ENCODE data around the gene HOMEZ.
"Not testable (repeated sequence)": the region's sequence is repeated elsewhere in the genome, so short reads cannot be mapped to it uniquely, and the experiment has no call there.

Gene HOMEZ

GRCh38 chr14:23245282-23245681 lies 40.6 kb downstream of the HOMEZ start:
- H3K27me3 ChIP-seq (ENCODE audit: insufficient read depth, low read depth, severe bottlenecking) = no peaks in the 10 kb centered on the region
- TF ChIP-seq CTCF (IDR thresholded peaks at IDR 0.05; ENCODE audit: low read depth, low read length) = no peak
- no peak for DNase-seq

GRCh38 chr14:23243066-23243465 lies 42.9 kb downstream of the HOMEZ start:
- TF ChIP-seq CTCF (IDR thresholded peaks at IDR 0.05; ENCODE audit: low read depth, low read length) = no peak
- Histone ChIP-seq H3K27me3 (ENCODE audit: insufficient read depth, low read depth, severe bottlenecking) (no peaks in the 10 kb centered on the region), H3K9me3 (ENCODE audit: severe bottlenecking) (no peaks in the 10 kb centered on the region), H3K27ac (no peak overlapping the region), H3K4me3 (ENCODE audit: low read depth, low read length) (no peak overlapping the region), H3K36me3 (no peaks in the 10 kb centered on the region)
- DNase-seq = no peak

More at GRCh38 chr14:23245282-23245681, 40.6 kb downstream of the HOMEZ start:
- H3K9me3 ChIP-seq (ENCODE audit: severe bottlenecking) = no peaks in the 10 kb centered on the region
- H3K4me3 ChIP-seq (ENCODE audit: low read depth, low read length) = no peak overlapping the region
- H3K27ac ChIP-seq = no peak overlapping the region
- no peaks in the 10 kb centered on the region for H3K36me3 ChIP-seq

DNA sequence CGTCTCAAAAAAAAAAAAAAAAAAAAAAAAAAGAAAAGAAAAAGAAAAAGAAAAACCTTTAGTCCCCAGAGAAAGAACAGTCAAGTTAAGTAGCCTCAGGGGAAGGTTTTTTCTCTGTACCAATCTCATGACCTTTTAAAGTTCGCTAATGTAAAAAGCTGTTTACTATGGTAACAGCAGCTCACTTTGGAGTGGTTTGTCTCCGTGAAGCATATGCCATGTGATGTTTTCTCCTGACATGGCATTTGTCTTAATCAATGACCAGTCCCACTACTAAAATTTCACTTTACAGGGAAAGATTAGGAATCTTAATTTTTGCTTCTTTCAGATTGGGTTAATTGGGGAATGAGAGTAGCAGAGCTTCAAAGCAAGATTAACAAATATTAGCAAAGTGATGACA lies 43.9 kb downstream of the HOMEZ start:
- Histone ChIP-seq H3K9me3 (ENCODE audit: severe bottlenecking) (no peaks in the 10 kb centered on the region), H3K27ac (no peak overlapping the region), H3K27me3 (ENCODE audit: insufficient read depth, low read depth, severe bottlenecking) (no peaks in the 10 kb centered on the region), H3K4me3 (ENCODE audit: low read depth, low read length) (no peak overlapping the region), H3K36me3 (no peaks in the 10 kb centered on the region)
- TF ChIP-seq CTCF (IDR thresholded peaks at IDR 0.05; ENCODE audit: low read depth, low read length) = no peak
- DNase-seq = no peak

- not testable (repeated sequence) for DNase-seq; H3K9me3 ChIP-seq (ENCODE audit: severe bottlenecking); H3K36me3 ChIP-seq; H3K4me3 ChIP-seq (ENCODE audit: low read depth, low read length); H3K27me3 ChIP-seq (ENCODE audit: insufficient read depth, low read depth, severe bottlenecking); H3K27ac ChIP-seq
These were observed 44.7 kb downstream of the HOMEZ start for GRCh38 chr14:23241061-23241715.

DNA sequence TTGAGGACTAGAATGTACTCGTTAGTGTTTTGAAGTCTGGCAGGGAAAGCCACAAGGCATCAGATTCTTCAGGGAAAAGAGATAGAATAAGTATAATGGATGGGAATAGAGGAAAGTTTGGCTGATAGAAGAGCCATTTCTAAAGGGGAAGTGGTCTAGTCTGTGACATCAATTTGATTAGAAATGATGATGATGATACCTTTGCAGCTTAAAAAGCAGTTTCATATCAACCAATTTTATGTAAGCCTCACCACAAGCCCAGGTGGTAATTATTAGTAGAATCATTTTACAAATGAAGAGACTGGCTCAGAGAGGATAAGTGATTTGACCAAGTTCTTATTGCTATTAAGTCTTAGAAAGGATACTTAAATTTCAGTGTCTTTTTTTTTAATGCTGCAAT lies 45.3 kb downstream of the HOMEZ start:
- Histone ChIP-seq H3K9me3 (ENCODE audit: severe bottlenecking) (no peaks in the 10 kb centered on the region), H3K27me3 (ENCODE audit: insufficient read depth, low read depth, severe bottlenecking) (no peaks in the 10 kb centered on the region), H3K27ac (no peak overlapping the region), H3K4me3 (ENCODE audit: low read depth, low read length) (no peak overlapping the region), H3K36me3 (no peaks in the 10 kb centered on the region)
- no peak for DNase-seq
- no peak for TF ChIP-seq CTCF (IDR thresholded peaks at IDR 0.05; ENCODE audit: low read depth, low read length)

DNA sequence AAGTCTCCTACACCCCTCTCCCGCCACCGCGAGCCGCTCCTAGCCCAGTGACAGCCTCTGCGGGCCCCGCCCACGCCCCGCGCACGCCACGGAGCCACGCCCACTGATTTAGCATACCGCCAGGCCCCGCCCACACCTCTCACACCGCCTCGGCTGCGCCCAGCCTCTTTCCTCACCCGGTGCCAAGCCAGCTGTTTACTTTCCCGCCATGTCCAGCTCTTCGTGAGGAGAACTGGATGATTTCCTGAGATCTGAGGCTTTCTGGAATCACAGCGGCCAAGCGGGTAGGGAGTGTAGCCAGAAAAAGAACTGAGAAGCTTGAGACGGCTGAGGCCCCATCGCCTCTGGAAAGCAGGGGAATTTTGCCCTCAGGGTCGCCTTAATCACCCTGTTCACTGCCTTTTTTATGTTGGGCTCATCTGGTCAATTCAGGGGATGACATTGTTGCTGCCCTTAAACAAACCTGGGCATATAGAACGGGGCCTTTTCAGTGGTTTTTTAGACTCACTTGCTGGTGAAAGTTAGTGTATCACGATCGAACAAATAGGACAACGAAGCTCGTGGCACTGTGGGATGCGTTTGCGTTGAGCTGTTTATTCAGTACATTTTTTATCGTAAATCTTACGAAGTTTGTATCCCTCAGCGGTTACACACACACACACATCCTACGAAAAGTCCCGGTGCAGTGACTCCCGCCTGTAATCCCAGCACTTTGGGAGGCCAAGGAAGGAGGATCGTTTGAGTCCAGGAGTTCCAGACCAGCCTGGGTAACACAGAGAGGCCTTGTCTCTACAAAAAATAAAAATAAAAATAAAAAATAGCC lies 47.9 kb downstream of the HOMEZ start, which contains the start of gene RNF212B:
TSS of gene RNF212B (plus strand) at position 165 of the 823 bp plus-strand sequence. CDS start 2,410 bp downstream, outside the sequence.
- H3K9me3 ChIP-seq (ENCODE audit: severe bottlenecking) = no peaks in the 10 kb centered on the region
- H3K27me3 ChIP-seq (ENCODE audit: insufficient read depth, low read depth, severe bottlenecking) = no peaks in the 10 kb centered on the region
- no peak within 1 kb of the TSS for H3K4me3 ChIP-seq (ENCODE audit: low read depth, low read length)
- TF ChIP-seq CTCF (IDR thresholded peaks at IDR 0.05; ENCODE audit: low read depth, low read length) = no peak
- H3K36me3 ChIP-seq = no peaks in the 10 kb centered on the region
- DNase-seq = peak; percentile 57
- no peak within 1 kb of the TSS for H3K27ac ChIP-seq

DNA sequence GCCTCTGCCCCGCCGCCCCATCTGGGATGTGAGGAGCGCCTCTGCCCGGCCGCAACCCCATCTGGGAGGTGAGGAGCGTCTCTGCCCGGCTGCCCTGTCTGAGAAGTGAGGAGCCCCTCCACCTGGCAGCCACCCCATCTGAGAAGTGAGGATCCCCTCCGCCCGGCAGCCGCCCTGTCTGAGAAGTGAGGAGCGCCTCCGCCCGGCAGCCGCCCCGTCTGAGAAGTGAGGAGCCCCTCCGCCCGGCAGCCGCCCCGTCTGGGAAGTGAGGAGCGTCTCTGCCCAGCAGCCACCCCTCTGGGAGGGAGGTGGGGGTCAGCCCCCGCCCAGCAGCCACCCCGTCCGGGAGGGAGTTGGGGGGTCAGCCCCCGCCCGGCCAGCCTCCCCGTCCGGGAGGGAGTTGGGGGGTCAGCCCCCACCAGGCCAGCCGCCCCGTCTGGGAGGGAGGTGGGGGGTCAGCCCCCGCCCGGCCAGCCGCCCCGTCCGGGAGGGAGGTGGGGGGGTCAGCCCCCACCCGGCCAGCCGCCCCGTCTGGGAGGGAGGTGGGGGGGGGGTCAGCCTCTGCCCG lies 53.6 kb downstream of the HOMEZ start:
- DNase-seq; H3K4me3 ChIP-seq (ENCODE audit: low read depth, low read length); H3K27ac ChIP-seq; H3K36me3 ChIP-seq; H3K9me3 ChIP-seq (ENCODE audit: severe bottlenecking); H3K27me3 ChIP-seq (ENCODE audit: insufficient read depth, low read depth, severe bottlenecking): not testable (repeated sequence)
